Measurements from ENCODE around the gene CENPP.

Gene CENPP

DNA sequence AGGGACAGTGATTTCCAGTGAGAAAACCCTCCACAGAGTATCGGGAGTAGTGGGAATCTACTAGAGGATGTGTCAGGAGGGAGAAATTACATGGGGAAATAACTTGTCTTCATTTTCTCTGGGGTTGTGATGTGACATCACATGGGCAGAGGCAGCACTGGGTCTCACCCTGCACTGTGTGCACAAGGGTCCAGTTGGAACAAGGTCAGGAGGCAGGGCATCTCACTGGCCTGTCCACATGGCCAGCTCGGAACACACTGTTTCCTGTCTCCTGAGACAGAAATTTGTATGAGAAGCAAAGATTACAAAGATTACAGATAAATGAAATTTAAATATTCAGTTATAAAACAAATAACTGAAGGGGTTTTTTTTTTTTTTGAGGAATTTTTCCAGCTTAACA is 272.6 kb downstream of the CENPP start:
- DNase-seq (ENCODE audit: low read depth), result no peak

DNA sequence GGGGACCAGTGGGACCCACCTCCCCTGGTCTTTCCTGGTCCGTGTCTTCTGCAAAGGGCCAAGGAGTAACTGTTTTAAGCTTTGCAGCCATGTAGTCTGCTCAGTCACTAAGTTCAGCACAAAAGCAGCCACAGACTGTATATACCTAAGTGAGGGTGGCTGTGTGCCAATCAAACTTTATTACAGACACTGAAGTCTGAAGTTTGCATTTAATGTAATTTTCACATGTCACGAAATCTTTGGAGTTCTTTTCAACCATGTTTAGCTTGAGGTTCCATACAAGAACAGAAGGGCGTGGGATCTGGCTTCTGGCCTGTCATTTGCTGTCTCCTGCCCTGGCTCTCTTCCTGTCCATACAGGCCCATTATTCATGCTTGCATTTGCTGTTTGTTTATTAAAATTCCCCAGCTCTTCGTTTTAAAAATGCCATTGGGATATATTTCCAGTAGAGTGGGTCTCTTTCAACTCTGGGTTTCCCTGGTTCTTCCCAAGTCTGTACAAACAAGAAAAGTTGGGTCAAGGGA is 274.2 kb downstream of the CENPP start:
- no peak for DNase-seq (ENCODE audit: low read depth)

DNA sequence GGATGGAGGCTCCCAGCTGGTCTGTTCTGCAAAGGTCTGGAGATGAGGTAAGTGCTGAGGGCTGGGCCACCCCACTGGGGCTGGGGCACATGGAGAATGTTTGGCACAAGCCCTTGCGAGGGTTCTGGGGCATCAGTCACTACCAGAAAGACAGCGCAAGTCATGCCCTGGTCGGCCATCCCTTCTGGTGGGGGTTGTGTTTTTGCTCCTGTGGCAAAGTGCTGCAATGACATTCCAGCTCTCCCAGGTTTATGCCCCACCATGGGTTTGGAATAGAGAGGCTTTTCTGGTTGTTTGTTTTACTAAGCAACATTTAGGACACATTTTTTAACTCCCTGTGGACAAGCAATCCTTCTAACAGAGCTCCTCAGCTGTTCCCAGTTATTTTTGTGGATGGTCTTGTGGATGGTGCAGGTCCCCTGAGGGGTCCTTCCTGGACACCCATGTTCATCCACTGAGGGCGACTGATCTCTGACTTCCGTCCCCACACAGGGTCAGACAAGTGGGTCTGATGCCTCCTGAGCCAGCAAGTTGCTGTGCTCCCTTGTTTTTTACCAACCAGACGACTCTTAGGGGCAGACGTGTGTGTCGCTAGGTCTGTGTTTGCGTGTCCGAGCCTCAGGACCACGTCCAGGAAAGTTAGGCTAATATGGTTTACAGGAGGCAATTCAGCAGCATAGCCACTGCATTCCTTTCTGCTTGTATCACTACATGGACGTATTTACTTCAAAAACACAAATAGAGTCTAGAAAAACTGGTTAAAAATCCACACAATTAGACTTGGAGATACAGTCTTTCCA is 274.9 kb downstream of the CENPP start:
- peak; percentile 28 for DNase-seq (ENCODE audit: low read depth)

DNA sequence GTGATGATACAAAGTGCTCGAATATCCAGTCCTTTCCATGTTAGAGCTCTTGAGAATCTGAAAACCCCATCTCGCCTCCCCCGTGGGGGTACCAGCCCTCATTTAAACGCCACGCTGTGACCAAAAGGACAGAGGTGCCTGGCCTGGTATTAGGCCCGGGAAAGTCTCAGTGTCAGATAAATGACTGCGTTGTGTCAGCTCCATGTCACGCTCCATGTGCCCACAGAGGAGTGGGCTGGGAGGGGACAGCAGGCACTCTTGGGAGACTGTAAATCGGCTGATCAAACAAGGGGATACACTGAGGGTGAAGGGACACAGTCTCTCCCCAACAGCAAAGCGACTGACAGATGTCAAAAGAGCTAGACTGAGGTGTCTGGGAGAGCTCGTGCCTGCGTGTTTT is 275.7 kb downstream of the CENPP start:
- DNase-seq (ENCODE audit: low read depth), result no peak

DNA sequence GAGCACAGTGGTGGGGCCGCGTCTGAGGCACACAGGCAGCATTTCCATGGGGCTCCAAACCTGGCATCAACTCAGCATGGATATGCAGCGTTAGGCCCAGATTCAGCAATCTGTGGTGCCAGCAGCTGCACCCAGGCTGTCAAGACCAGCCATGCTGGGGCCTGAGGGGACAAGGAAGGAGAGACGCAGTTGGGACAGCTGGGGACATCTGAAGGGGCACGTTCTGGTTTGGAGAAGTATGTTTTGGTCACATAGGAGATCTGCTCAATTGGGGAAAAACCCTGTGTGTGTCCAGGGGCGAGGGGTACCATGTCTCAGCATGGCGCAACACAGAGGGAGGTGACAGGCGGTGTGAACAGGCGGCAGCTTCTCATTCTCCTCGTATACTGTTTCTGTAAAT is 276.7 kb downstream of the CENPP start:
- DNase-seq (ENCODE audit: low read depth), result no peak

DNA sequence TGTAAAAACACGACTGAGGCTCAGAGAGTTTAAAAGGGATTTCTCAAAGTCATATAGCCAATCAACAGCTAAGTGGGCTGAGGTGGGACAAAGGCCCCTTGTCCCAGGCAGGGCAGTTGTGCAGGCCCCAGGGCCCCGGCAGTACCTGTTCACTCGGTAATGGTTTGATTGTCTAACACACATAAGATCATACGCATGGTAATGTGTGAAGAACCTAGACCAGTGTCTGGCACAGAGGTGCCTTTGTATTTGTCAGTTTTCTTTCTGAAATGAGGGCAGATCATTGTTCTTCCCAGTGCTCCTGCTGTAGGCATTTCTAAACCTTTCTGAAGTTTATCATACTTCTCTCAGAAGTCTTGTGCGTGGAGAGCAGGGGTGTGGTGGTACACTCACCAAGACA is 277.3 kb downstream of the CENPP start:
- DNase-seq (ENCODE audit: low read depth), result no peak

DNA sequence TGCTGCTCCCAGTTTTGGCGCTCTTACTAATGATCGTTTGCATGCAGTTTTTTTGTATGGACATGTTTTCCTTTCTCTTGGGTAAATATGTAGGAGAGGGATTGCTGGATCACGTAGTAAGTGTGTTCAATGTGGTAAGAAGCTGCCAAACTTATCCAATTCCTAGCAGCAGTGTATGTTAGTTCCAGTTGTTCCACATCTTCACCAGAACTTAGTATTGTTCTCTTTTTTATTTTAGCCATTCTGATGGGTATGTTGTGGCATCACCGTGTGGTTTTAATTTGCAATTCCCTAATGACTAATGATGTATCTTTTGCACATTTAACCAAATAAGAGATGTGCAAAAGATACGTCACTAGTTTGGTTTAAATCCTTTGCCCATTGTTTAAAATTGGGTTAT is 278.2 kb downstream of the CENPP start:
- DNase-seq (ENCODE audit: low read depth), result no peak

DNA sequence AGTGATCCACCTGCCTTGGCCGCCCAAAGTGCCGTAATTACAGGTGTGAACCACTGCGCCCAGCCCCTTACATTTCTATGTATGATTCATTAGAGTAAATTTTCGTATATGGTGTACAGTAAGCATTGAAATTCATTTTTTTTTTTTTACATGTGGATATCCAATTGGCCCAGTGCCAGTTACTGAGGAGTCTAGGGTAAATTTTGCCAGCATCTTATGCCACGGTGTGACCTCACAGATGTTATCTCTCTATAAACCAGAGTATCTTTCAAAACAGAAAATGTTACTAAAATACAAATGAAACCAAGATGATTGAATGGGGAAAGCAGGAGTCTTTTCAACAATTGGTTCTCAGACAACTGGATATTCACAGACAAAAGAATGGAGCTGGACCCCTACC is 279.5 kb downstream of the CENPP start:
- no peak for DNase-seq (ENCODE audit: low read depth)

DNA sequence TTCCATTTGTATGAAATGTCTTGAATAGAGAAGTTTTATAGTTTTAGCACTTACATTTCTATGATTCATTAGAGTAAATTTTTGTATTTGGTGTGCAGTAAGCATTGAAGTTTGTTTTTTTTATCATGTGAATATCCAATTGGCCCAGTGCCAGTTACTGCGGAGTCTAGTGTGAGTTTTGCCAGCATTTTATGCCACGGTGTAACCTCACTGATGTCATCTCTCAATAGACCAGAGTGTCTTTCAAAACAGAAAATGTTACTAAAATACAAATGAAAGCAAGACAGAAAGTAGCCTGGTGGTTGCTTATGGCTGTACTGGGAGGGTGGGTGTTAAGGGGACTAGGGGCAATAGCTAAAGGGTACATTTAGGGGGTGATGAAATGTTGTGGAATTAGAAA is 281.3 kb downstream of the CENPP start:
- no peak for DNase-seq (ENCODE audit: low read depth)

DNA sequence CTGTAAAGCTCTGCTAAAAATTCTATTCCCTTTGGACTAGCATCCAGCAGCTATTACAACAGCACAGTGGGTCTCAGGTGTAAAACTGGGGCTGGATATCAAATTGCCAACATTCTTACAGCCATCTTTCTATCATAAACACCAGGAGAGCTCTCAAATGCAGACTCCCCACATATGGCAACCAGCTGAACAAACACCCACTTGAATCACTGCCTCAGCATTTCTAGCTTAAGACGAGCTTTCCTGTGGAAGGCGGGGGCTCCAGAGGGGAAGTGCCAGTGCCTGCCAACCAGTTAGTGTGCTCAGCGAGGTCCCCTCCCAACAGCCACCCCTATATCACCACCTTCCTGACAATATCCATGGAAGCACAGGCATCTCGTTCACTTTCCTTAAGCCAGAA is 282.0 kb downstream of the CENPP start:
- peak; percentile 42 for DNase-seq (ENCODE audit: low read depth)

DNA sequence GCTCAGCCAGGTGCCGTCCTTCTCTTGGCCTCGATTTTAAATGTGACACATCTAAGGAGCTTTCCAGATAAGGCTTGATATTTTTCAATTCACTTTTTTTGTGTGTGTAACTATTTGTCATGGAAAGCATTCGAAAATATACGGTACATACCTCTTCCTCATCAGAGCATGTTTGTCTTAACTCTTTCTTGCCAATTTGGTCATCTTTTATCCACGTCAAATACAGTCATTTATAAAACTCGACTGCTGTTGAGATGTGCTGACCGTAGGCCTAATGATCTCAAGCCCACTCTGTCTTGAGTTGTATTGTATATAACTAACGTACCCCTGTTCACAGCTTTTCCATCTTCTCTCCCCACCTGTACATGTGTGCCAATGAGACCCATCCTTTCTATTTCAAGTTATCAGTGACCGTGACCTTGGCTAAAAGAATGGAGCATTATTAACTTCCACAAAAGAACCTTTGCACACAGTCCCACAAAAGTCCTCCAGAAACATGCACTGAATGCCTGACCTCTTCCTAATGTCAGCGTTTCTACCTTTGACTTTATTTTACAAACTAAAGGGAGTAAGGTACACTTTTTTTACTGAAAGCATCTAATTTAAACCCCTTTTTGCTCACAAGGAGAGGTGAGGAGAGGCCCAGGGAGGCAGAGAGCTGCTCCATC is 282.6 kb downstream of the CENPP start:
- no peak for DNase-seq (ENCODE audit: low read depth)

DNA sequence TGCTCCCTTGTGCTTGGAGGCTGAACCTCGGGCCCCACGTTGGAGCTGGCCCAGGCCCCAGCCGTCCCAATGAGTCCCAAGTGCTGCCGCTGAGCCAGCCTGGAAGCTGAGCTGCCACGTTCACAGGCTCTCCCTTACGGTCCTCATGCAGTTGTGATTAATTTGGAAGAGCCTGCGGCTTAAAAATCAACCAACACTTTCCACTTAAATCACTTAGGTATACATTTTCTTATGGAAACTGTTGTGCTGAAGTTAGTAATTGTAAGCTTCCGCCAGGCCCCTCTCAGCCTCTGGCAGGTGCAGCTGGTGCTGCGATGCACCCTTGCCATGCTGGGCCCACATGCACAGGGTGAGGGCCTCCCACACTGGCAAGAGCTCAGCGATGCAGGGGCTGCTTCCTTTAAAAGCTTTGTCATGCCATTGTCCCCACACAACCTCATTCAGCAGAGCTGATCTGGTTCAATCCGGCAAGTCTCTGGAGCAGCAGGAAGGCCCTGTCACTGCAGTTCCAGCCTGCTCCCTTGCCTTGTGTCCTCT is 283.2 kb downstream of the CENPP start:
- no peak for DNase-seq (ENCODE audit: low read depth)

DNA sequence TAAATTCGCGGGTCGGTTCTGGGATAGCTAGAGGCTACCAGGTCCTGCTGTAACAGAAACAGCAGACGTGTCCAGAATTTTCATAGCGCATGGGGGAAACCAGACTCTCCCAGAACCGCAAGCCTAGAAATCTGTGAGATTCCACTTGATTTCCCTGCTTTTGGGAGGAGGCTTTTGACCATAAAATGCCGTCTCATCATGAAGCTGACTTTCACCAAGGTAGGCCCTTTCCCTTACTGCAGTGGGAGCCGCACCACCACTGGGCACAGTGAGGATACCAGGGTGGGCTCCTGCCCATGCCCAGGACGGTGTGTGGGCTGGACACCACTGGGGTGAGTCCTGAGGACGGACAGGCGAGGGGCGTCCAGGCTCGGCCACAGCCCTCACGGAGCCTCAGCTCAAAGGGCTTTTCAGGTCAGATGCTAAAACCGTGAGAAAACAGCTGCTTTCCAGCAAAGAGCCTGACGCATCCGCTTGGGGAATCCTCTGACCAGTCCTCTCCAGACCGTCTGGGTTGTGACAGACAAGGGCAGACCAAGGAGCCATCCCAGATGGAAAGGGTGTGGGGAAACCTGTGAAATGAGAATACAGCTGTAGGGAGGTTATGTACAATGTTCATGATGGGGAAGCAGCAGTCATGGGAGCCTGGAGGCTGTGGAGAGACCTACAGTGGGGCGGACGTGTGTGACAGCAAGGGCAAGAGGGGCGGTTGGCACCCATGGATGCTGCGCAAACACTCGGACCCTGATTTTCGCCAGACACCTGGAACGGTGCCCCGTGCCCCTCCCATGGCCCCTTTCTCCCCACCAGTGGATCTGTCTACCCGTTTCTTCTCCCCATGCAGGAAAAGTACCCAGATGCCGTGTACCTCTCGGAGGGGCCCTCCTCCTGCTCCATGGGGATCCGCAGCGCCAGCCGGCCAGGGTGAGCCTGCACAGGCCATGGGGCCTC is 285.0 kb downstream of the CENPP start:
- no peak for DNase-seq (ENCODE audit: low read depth)

DNA sequence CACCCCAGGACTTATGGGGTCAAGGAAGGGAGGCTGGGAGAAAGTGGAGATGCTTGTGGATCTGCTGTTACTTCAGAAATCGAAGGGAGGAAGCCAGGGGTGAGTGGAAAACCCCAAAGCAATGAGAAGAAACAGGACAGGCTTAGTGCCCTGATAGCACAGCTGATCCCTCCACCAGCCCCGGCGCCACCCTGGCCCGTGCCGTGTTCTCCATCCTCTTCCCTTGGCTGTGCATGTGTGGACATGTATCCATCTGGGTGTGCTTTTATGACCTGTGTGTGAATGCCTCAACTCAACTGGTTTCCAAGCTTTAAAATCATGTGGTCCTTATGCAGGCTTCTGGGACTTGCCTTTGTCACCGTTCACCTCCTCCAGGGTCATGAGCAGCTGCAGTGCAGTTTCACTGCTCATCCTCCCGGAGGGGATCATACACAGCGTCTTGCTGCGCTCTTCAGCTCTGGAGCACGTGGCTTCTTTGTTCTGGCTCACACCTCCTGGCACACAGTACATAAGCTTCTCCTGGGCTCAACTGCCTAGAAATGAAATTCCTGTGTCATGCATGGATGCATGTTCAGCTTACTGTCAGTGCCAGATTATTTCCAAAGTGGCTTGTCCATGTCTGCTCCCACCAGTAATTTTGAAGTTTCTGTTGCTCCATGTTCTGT is 286.0 kb downstream of the CENPP start:
- no peak for DNase-seq (ENCODE audit: low read depth)

DNA sequence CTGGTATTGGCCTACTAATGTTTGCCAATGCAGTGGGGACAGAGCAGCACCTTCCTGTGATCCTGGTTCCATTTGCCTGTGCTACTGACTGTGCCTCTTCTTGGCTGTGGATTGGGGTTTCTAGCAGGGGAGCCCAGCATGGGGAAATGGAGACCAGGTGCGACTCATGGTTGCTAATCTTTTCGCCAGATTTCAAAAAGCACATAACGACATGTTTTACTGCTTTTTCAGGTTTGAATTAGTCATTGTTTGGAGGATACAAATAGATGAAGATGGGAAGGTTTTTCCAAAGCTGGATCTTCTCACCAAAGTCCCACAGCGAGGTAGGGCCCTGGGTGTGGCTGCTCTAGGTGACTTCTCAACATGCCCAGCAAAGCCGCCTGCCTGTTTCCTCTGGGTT is 286.5 kb downstream of the CENPP start:
- no peak for DNase-seq (ENCODE audit: low read depth)

DNA sequence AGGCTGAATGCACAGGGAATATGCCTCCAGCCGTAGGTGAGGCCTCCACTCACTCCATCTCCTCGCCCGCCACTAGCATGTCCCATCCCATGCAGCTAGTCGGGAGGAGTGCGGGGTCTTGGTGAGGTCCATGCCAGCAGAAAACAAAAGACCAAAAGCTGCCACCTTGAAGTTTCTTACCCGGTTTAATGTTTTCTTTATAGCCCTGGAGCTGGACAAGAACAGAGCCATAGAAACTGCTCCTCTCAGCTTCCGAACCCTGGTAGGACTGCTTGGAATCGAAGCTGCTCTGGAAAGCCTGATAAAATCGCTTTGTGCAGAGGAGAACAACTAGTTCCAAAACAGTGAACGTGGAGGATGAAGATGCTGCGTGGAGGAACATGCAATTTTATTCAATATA is 287.1 kb downstream of the CENPP start:
- no peak for DNase-seq (ENCODE audit: low read depth)

DNA sequence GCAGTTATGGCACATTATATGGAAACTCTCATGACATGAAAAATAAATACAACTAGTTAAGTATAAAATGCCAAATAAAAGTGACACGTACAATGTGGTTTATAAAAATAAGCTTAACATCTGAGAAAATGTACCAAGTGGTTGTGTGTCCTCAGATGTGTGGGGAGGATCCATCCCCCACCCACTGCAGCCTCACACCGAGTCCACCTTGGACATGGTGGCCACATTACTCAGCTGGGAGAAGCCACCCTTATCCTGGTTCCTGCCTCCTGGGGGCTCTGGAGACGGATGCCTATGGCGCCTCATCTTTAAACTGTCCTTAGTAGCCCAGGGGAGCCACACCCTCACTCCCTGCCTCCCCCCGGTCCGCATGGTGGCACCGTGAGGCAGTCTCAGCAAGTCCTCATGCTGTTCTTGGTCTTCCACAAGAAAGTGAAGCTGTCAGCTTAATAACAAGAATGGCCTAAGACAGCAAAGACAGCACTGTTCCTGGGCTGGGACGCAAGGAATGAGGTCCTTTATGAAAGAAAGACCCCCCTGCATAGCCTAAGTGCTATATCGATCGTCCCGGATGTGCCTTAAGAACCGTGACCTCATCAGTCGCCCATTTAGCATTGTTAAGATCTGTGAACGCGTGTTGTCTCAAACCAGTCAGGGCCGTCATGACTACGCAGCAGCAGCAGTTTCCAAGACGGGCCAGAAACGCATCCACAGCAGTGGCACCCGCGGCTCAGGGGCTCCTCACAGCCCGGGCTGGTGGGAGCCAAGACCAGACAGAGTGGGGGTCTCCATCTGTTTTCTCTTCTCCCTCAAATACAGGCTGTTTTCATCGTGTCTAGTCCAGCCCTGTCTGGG is 287.7 kb downstream of the CENPP start:
- no peak for DNase-seq (ENCODE audit: low read depth)

DNA sequence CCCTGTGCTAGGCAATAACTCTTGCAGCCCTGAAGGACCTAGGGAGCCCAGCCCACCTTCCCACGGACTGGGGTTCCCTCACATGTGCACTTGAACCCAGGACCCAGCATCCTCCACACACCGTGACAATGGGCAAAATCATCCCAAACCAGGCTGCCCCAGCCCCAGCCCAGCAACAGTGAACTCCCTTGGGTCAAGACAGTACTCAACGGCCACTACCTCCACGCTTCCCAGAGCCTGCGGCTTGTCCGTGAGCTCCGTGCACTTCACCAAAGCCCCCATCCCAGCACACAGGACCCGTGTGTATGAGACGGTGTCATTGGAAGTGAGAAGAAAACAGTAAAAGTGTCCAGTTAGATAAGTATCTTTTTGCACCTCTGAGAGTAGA is 288.4 kb downstream of the CENPP start:
- DNase-seq (ENCODE audit: low read depth), result no peak

DNA sequence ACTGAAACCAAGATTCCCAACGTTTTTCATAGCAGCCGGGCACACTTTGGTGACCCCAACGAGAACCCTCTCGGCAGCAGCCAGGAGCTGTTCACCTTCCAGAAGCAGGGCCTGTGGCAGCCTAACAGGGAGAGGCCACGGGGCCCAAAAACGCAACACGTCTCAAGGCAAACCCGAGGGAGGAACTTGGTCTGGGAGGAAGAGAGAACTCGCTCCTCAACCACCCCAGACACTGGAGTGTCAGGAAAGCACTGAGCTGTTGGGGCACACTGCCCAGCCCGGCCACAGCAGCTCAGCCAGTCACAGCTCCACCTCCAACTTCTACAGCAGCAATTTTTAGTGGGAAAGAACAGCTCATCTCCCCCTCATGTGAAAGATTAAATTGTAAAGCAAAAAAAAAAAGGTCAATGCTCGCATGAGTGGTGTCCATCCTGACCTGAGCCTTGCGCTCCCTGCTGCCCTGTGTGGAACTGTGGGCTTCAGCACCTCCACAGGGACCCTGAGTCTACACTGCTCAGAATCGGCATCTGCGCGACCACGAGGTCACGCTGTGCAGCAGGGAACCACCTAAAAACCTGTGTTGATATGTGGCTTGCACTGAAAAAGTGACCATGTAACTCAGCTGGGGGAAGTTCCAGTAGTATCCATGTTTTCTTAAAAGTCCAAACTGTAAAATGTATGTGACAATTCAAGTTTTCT is 289.2 kb downstream of the CENPP start:
- DNase-seq (ENCODE audit: low read depth), result no peak

DNA sequence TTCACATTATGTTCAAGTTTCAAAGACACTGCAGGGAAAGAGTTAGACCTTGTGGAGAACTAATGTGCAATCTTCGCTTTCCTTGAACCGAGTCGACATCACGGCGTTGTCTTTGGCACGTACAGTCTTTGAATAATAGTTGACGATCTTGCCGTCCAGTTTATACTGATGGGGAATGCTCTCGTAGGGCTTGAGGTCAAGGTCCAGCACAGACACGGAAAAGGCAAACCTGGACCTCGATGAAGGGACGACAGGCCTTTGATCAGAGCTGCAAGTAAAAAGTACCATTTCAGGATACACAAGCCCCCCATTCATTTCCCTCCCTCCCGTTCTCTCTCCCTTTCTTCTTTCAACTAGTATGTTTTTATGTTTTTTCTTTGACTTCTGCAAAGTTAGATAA is 290.0 kb downstream of the CENPP start:
- no peak for DNase-seq (ENCODE audit: low read depth)
